GM19324 (cell line): ENCODE data around the gene MARCHF4.
"Not testable (repeated sequence)": the region's sequence is repeated elsewhere in the genome, so short reads cannot be mapped to it uniquely, and the experiment has no call there.

Experiments
- ATAC-seq: cut with Tn5 transposase; IDR thresholded peaks from one replicate; pipeline ENCODE4 v1.9.1; 2021; ENCODE audit warnings: mild to moderate bottlenecking, moderate library complexity; ENCODE audit not compliant: unreplicated experiment, low FRiP score

Gene MARCHF4

GRCh38 chr2:216392018-216392562 is 19.8 kb upstream of the MARCHF4 start:
- no peak for ATAC-seq

GRCh38 chr2:216391401-216391800 is 19.1 kb upstream of the MARCHF4 start:
- no peak for ATAC-seq

GRCh38 chr2:216389570-216389969 is 17.3 kb upstream of the MARCHF4 start:
- no peak for ATAC-seq

- no peak for ATAC-seq
Observed at GRCh38 chr2:216388046-216388884, 16.0 kb upstream of the MARCHF4 start.

GRCh38 chr2:216387262-216387661 is 15.0 kb upstream of the MARCHF4 start:
- no peak for ATAC-seq

GRCh38 chr2:216385478-216385877 is 13.2 kb upstream of the MARCHF4 start:
- no peak for ATAC-seq

- ATAC-seq: not testable (repeated sequence)
Observed at GRCh38 chr2:216384409-216384808, 12.1 kb upstream of the MARCHF4 start.

GRCh38 chr2:216379977-216380376 is 7.7 kb upstream of the MARCHF4 start:
- ATAC-seq: no peak

GRCh38 chr2:216375286-216375685 is 3.0 kb upstream of the MARCHF4 start:
- ATAC-seq: no peak

- ATAC-seq: no peak
Observed at GRCh38 chr2:216373896-216374295, 1.6 kb upstream of the MARCHF4 start.

GRCh38 chr2:216372761-216373291 is 543 bp upstream of the MARCHF4 start:
- ATAC-seq: no peak

- ATAC-seq: no peak
Observed at GRCh38 chr2:216370961-216371712, 1.1 kb downstream of the MARCHF4 start.

GRCh38 chr2:216369821-216370220 is 2.5 kb downstream of the MARCHF4 start:
- no peak for ATAC-seq

- ATAC-seq: no peak
Observed at GRCh38 chr2:216366777-216367471, 5.4 kb downstream of the MARCHF4 start.

GRCh38 chr2:216365518-216365917 is 6.8 kb downstream of the MARCHF4 start:
- no peak for ATAC-seq

- ATAC-seq: no peak
Observed at GRCh38 chr2:216363221-216363620, 9.1 kb downstream of the MARCHF4 start.

- ATAC-seq: no peak
Observed at GRCh38 chr2:216362730-216363129, 9.6 kb downstream of the MARCHF4 start.

- no peak for ATAC-seq
Observed at GRCh38 chr2:216355711-216356110, 16.6 kb downstream of the MARCHF4 start.

GRCh38 chr2:216354306-216354705 is 18.0 kb downstream of the MARCHF4 start:
- no peak for ATAC-seq

GRCh38 chr2:216352653-216353270 is 19.5 kb downstream of the MARCHF4 start:
- no peak for ATAC-seq
